HepG2 (cell line): ENCODE data around the gene PRUNE1. TPM values are rescaled to one million over a fixed set of nuclear protein-coding genes. Genes with fewer than 3 reads are reported as not detected.

Source experiments
- ARNT2 ChIP-seq: sonication (generic); formaldehyde crosslinking; IDR thresholded peaks from 2 replicates; pipeline ENCODE4 v1.8.0; 2022; ENCODE audit warnings: mild to moderate bottlenecking, low read depth, missing genetic modification reagents, moderate library complexity
- MEIS2 ChIP-seq: sonication (generic); formaldehyde crosslinking; IDR thresholded peaks from 2 replicates; pipeline ENCODE4 v1.9.0; 2021; ENCODE audit warnings: mild to moderate bottlenecking, missing genetic modification reagents
- THAP11 ChIP-seq: IDR thresholded peaks from 2 replicates; pipeline ENCODE4 v1.6.1; 2016; ENCODE audit warnings: missing biosample characterization, missing genetic modification reagents
- ZNF644 ChIP-seq: IDR thresholded peaks from 2 replicates; pipeline ENCODE4 v1.6.1; 2016; ENCODE audit warnings: low read depth
- polyA plus RNA-seq, 8 experiments: library from polyadenylated mRNA; depleted of rRNA in 3 of 8; stranded (reverse) in 7 of 8; unstranded in 1 of 8; fragments of >200 nt; fragmentation: Illumina TruSeq in 4 of 8; extraction: Trizol in 4 of 8; gene quantifications; 2 replicates each; pipeline versions ENCODE4 v1.2.1 to v1.2.3, GENCODE V29; 2011 to 2016; ENCODE audit warnings: low read depth in 4 of 8, missing spikeins in 1 of 8, mixed read lengths in 1 of 8; ENCODE audit not compliant: insufficient read depth in 1 of 8
- total RNA-seq, 5 experiments: library from RNA; depleted of rRNA; stranded (reverse); fragments of >200 nt; fragmentation: Illumina TruSeq; extraction: Trizol; gene quantifications; 2 replicates each; pipeline ENCODE4 v1.2.3, GENCODE V29; 2016; ENCODE audit warnings: low read depth in 1 of 5
- TF ChIP-seq, protein P1 (sequence below): sonication (generic); formaldehyde crosslinking; IDR thresholded peaks from 2 replicates; pipeline ENCODE4 v1.9.0; 2021; ENCODE audit warnings: missing genetic modification reagents, mild to moderate bottlenecking, borderline replicate concordance
- TF ChIP-seq, protein P2 (sequence below): sonication (generic); formaldehyde crosslinking; IDR thresholded peaks from 2 replicates; pipeline ENCODE4 v1.9.0; 2021; ENCODE audit warnings: mild to moderate bottlenecking, missing genetic modification reagents
- TF ChIP-seq, protein P3 (sequence below): IDR thresholded peaks from 2 replicates; pipeline ENCODE4 v1.6.1; 2018; ENCODE audit warnings: missing genetic modification reagents, mild to moderate bottlenecking, missing compliant biosample characterization
- TF ChIP-seq, protein P4 (sequence below), 2 experiments: fragments of 450-650 bp in 1 of 2; sonication (generic) in 1 of 2; formaldehyde crosslinking in 1 of 2; IDR thresholded peaks; 2 replicates each; pipeline versions ENCODE4 v1.6.1 to v1.8.0; 2016 to 2022; ENCODE audit warnings: antibody characterized with exemption in 1 of 2, mild to moderate bottlenecking in 1 of 2, missing genetic modification reagents in 1 of 2

The PRUNE1 gene
- total and polyA plus RNA-seq, 2 of the 13 experiments (the other 11 are each of a cell fraction or from before 2014, with no cell fraction given) = 19.0 to 31.9 TPM

DNA sequence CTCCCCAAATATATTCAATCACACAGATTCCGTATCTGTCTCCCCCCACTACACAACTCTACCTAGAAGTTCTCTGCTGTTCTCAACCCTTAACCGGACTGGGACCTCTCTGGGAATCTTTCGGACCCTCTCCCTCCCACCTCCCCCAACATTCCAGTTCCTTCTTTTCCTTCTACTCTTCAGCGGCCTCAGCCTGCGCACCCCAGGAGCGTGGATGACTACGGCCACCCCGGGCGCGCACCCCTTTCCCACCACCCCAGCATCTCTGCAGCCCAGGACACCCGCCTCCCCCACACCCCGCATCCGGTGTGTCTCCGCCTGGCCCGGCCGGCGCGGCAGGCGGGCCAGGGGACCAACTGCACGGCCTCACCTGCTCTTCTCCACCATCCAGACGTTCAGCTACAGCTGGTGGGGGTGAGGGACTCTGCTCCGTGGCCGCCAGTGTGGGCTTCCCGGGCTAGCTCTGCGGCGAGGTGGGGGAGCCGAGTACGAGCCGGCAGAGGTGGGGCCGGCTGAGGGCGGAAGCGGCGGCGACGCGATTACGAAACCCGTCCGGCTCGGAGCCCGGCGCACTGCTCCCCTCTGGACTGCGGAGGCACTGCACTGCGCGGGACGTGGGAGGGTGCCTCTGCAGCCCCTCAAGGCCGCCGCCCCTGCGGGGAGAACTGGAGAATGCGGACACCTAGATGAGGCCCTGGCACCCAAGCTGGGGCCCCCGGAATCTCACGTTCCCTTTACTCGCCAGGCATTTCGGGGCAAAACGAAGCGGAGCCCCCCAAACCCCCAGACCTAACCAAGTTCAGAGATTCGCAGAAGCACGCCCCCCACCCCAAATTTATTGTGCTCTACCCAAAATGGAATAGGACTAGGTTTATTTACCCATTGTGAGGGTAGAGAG, 51.1 kb downstream of the PRUNE1 start, which contains the start of gene CDC42SE1 (continued):
- TF ChIP-seq, protein P1, sequence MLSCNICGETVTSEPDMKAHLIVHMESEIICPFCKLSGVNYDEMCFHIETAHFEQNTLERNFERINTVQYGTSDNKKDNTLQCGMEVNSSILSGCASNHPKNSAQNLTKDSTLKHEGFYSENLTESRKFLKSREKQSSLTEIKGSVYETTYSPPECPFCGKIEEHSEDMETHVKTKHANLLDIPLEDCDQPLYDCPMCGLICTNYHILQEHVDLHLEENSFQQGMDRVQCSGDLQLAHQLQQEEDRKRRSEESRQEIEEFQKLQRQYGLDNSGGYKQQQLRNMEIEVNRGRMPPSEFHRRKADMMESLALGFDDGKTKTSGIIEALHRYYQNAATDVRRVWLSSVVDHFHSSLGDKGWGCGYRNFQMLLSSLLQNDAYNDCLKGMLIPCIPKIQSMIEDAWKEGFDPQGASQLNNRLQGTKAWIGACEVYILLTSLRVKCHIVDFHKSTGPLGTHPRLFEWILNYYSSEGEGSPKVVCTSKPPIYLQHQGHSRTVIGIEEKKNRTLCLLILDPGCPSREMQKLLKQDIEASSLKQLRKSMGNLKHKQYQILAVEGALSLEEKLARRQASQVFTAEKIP = no peak
- TF ChIP-seq, protein P2, sequence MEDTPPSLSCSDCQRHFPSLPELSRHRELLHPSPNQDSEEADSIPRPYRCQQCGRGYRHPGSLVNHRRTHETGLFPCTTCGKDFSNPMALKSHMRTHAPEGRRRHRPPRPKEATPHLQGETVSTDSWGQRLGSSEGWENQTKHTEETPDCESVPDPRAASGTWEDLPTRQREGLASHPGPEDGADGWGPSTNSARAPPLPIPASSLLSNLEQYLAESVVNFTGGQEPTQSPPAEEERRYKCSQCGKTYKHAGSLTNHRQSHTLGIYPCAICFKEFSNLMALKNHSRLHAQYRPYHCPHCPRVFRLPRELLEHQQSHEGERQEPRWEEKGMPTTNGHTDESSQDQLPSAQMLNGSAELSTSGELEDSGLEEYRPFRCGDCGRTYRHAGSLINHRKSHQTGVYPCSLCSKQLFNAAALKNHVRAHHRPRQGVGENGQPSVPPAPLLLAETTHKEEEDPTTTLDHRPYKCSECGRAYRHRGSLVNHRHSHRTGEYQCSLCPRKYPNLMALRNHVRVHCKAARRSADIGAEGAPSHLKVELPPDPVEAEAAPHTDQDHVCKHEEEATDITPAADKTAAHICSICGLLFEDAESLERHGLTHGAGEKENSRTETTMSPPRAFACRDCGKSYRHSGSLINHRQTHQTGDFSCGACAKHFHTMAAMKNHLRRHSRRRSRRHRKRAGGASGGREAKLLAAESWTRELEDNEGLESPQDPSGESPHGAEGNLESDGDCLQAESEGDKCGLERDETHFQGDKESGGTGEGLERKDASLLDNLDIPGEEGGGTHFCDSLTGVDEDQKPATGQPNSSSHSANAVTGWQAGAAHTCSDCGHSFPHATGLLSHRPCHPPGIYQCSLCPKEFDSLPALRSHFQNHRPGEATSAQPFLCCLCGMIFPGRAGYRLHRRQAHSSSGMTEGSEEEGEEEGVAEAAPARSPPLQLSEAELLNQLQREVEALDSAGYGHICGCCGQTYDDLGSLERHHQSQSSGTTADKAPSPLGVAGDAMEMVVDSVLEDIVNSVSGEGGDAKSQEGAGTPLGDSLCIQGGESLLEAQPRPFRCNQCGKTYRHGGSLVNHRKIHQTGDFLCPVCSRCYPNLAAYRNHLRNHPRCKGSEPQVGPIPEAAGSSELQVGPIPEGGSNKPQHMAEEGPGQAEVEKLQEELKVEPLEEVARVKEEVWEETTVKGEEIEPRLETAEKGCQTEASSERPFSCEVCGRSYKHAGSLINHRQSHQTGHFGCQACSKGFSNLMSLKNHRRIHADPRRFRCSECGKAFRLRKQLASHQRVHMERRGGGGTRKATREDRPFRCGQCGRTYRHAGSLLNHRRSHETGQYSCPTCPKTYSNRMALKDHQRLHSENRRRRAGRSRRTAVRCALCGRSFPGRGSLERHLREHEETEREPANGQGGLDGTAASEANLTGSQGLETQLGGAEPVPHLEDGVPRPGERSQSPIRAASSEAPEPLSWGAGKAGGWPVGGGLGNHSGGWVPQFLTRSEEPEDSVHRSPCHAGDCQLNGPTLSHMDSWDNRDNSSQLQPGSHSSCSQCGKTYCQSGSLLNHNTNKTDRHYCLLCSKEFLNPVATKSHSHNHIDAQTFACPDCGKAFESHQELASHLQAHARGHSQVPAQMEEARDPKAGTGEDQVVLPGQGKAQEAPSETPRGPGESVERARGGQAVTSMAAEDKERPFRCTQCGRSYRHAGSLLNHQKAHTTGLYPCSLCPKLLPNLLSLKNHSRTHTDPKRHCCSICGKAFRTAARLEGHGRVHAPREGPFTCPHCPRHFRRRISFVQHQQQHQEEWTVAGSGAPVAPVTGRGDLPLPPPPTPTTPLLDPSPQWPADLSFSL = no peak
- TF ChIP-seq THAP11 (CRISPR knock-in tag) (peak; percentile 80), ZNF644 (no peak), ARNT2 (CRISPR knock-in tag) (peak; percentile 56; the same call in 1 of the 2 replicates), MEIS2 (no peak)
- TF ChIP-seq, protein P3, sequence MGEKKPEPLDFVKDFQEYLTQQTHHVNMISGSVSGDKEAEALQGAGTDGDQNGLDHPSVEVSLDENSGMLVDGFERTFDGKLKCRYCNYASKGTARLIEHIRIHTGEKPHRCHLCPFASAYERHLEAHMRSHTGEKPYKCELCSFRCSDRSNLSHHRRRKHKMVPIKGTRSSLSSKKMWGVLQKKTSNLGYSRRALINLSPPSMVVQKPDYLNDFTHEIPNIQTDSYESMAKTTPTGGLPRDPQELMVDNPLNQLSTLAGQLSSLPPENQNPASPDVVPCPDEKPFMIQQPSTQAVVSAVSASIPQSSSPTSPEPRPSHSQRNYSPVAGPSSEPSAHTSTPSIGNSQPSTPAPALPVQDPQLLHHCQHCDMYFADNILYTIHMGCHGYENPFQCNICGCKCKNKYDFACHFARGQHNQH = peak; percentile 60; the same call in 1 of the 2 replicates
- TF ChIP-seq, protein P4, sequence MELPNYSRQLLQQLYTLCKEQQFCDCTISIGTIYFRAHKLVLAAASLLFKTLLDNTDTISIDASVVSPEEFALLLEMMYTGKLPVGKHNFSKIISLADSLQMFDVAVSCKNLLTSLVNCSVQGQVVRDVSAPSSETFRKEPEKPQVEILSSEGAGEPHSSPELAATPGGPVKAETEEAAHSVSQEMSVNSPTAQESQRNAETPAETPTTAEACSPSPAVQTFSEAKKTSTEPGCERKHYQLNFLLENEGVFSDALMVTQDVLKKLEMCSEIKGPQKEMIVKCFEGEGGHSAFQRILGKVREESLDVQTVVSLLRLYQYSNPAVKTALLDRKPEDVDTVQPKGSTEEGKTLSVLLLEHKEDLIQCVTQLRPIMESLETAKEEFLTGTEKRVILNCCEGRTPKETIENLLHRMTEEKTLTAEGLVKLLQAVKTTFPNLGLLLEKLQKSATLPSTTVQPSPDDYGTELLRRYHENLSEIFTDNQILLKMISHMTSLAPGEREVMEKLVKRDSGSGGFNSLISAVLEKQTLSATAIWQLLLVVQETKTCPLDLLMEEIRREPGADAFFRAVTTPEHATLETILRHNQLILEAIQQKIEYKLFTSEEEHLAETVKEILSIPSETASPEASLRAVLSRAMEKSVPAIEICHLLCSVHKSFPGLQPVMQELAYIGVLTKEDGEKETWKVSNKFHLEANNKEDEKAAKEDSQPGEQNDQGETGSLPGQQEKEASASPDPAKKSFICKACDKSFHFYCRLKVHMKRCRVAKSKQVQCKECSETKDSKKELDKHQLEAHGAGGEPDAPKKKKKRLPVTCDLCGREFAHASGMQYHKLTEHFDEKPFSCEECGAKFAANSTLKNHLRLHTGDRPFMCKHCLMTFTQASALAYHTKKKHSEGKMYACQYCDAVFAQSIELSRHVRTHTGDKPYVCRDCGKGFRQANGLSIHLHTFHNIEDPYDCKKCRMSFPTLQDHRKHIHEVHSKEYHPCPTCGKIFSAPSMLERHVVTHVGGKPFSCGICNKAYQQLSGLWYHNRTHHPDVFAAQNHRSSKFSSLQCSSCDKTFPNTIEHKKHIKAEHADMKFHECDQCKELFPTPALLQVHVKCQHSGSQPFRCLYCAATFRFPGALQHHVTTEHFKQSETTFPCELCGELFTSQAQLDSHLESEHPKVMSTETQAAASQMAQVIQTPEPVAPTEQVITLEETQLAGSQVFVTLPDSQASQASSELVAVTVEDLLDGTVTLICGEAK (IDR thresholded peaks at IDR 0.05) = no peak
- TF ChIP-seq, protein P4 (CRISPR knock-in tag; IDR thresholded peaks at IDR 0.05) = peak; percentile 38; the same call in 1 of the 2 replicates
